Stimulated activated CD4-positive, alpha-beta T cell treated with anti-CD3 and anti-CD28 coated beads, Interleukin-1b, Interleukin-23, amount 100 ng/mL, for 48 hours (primary cell): ENCODE measurements around the gene TAF4B.
"Not testable (repeated sequence)": the region's sequence is repeated elsewhere in the genome, so short reads cannot be mapped to it uniquely, and the experiment has no call there.

Experiments used
- DNase-seq: peaks from one replicate; pipeline ENCODE4 v3.0.0-alpha.2; 2020

Gene TAF4B

DNA sequence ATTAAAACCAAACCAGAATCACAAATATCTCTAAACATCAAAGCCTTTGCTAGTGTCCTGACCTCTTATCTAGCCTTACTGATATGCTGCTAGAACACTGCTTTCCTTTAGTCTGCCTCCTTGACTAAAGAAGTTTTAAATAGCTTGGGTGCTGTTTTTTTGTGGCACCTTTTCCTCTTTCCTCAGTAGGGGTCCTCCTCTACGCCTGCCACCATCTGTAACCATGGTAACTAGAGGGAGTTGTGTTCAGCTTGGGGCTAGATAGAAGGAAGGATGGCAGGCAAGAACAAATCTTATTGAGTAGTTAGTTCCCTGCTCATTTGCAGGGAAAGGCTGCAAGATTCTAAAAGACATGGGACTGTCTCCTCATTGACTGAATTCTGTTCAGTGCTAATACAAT lies 86.0 kb downstream of the TAF4B start:
- no peak for DNase-seq

DNA sequence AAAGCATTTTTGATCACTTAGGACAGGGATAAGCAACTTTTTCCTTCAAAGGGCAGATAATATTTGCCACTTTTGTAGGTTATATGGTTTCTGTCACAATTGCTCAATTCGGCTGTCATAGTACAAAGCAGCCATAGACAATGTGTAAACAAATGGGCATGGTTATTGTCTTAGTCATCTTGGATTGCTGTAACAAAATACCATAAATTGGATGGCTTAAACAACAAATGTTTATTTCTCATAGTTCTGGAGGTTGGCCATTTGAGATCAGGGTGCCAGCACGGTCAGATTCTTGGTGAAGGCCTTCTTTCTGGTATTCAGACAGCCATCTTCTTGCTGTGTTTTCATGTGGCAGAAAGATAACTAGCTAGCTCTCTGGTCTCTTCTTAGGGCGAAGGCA lies 91.2 kb downstream of the TAF4B start:
- no peak for DNase-seq

DNA sequence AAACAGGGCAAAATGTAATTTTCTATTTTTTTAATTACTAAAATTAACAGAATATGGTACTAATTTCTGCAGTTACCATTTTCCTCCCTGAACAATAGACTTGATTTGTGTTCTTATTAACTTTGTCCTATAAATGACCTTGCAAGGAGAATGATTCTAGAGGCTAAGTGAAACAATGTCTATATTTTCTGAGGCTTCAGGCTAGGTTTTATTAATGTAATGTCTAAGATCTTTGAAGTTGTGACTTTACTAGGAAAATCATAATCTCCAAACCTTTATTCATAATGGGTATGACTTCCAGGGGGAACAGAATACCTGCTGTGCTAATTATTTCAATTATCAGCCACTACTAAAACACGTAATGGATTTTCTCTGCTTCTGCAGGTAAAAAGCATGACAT lies 94.4 kb downstream of the TAF4B start:
- DNase-seq: no peak

DNA sequence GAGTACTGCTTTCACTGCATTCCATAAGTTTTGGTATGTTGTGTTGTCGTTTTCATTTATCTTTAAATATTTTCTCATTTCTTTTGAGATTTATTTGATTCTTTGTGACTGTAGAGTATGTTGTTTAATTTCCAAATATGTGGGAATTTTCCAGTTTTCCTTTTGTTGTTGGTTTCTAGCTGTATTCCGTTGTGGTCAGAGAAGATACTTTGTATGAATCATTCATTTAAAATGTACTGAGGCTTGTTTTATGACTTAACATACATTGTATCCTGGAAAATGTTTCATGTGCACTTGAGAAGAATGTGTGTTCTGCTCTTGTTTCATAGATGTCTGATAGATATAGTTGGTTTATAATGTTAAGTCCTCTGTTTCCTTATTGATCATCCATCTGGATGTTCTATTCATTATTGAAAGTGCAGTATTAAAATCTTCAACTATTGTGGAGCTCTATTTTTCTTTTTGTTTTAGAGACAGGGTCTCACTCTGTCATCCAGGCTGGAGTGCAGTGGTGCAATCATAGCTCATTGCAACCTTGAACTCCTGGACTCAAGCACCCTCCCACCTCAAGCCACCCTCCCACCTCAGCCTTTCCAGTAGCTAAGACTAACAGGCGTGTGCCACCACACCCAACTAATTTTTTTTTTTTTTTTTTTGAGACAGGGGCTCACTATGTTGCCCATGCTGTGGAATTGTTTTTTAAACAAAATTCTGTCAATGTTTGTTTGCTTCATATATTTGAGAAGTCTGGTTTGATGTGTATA lies 96.8 kb downstream of the TAF4B start:
- no peak for DNase-seq

DNA sequence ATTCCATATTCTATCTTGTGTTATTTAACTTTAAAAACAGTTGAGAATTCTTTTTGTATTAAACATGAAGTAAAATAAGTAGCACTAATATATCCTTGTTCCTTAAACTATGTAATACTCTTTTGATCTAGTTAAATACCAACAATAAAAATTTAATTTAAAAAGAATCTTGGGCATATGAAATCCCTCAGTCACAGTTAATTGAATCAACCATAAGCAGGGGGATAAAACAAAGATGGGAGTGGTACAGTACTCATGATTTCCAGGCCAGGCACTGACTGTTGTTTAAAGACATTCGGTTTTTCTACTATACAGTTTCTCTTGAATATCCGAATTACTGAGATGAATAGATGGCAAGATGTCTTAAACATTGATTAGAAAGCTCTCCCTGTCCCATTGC lies 99.5 kb downstream of the TAF4B start:
- no peak for DNase-seq

DNA sequence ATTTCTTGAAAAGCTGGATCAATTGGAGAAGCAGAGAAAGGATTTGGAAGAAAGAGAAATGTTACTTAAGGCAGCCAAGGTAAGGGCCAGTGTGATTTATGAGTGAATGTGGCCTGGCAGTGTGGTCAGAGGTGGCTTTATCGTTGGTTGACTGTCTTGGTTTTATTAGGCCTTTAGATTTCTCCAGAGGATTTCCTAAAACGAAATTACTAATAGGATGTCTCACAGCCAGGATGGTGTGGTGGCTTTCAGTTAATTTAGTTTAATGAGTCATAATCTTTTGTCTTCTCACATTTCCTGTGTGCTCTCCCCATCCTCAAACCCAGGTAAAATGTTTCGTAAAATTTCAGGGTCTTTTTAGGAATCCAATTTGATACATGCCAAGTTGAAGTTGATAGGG lies 100.8 kb downstream of the TAF4B start:
- no peak for DNase-seq

DNA sequence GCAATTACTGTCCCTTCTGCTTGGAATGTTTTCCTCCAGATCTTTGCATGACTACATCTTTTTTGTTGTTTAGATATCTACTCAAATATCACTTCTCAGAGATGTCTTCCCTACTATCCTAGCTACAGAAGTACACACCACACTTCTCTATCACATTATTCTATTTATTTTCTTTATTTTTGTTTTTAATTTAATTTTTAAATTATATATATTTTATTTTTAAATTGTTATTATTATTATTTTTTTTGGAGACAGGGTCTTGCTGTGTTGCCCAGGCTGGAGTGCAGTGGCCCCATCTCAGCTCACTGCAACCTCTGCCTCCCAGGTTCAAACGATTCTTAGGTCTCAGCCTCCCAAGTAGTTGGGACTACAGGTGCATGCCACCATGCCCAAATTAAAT lies 106.7 kb downstream of the TAF4B start:
- DNase-seq: no peak

DNA sequence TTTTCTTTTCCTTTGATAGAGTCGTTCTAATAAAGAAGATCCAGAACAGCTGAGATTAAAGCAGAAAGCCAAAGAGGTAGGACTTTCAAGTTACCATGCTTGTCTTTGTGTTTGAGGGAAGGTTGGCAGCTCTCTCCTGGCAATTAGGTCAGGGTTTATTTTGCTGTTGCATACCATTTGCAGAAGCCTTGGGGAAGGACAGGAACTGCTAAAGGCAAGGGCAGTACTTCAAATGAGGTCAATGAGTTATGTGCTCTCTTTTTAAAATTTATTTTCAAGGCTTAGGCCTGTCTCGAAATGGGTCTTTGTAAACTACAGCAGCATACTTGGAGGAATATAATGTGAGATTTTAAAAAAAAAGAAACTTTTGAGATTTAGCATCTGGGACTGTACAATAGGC lies 108.9 kb downstream of the TAF4B start:
- no peak for DNase-seq

DNA sequence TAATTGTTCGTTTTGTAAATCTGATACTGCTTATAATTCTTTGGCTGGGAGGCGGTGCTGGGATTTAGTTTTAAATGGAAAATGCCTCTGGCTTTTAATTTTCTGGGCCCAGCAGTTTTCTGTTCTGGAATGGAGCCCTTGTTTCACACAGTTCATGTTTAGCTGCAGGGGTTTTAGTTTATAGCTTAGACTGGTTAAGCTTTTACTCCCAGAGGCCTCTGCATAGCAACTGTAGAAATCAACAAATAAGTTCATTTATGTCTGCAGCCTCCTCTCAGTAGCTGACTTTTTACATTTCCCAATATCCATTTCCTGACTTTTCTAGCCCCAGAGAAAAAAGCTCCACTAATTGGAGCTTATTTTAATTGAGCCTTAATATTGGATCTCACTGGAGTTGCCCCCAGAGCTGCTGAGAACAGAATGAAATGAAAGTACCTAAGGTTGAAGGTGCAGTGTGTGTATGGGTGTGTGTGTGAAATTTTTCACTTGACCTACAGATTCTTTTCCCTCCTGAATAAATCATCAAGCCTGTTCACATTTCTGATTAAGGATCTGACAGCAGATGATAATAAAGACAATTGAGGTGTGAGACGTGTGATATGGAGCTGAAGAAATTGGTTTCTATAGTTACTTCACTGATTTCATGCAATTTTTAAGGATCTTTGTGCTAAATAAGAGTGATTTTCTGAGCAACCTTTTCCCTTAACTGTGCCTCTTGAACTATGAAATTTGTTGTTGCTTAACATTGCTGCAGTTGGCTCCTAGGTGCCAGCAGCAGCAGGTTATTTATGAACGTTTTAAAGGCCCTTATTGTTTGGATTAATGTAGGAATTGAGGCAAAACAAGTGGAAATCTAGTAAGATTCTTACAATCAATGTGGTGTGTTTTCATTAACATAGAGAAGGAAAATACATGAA lies 109.6 kb downstream of the TAF4B start:
- DNase-seq: no peak

DNA sequence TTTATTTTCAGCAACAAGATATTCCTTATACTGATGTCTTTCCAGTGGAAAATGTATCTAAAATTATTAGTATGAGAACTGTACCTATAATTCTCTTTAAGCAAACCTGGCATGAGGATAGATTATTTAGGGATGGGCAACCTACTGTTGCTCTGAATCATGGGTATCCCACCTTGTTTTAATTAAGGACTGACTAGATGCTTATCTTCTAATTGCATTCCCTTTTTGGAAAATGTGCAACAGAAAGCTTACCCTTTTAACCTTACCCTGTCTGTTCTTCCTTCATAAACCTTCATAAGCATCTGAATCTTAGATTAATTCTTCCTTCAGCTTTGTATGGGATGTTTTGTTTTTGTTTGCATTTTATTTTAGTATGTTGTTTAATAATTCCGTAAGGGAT lies 110.3 kb downstream of the TAF4B start:
- DNase-seq: no peak

DNA sequence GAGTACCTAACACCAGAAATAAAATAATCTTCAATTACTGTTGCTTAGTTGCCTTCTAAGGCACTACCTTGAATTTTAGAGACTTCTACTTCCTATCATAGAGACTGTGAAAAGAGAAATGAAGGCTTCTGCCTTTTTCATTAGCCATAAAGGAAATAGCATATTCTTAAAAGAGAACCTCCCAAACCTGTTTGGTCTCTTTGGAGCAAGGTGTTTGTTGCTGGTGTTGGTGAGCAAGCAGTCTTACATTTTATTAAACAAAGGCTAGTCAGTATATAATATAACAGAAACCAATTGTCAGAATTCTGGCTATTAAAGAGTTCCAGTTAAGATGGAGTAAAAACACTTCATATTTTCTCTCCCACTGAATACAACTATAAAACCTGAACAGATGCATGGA lies 116.4 kb downstream of the TAF4B start:
- DNase-seq: no peak

DNA sequence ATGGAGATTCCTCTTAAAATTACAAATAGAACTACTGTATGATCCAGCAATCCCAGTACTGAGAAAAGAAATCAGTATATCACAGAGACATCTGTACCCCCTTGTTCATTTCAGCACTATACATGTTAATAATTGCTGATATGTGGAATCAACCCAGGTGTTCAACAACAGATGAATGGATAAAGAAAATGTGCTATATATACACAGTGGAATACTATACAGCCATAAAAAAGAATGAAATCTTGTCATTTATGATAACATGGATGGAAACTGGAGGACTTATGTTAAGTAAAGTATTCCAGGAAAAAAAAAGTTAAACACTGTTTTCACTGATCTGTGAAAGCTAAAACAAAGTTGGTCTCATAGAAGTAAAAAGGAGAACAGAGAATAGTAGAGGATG lies 124.7 kb downstream of the TAF4B start:
- DNase-seq: no peak

DNA sequence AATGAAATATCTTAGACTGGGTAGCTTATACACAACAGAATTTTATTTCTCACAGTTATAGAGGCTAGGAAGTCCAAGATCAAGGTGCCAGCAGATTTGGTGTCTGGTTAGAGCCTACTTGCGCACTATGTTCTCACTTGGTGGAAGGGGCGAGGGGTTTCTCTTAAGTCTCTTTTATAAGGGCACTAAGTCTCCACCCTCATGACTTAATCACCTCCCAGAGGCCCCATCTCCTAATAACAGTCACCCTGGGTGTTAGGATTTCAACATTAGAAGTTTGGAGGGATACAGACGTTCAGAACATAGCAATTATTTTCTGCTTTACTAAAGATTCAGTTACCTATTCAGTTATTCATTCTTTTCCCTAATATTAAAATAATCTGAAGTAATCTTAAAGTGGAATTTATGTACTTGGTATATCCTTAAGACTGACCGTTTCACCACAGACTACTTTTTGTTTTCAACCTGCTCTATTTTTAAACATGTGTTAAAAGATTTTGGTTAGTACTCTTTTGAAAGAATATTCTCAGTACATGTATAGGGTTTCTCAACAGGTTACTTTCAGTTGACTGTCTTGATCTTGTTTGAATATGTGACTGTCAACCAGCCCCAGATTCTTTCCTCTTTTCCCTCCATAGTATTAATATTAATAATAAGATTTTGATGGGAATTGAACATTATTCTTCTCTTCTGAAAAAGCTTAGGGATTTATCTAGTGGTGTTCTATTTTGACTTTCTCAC lies 130.0 kb downstream of the TAF4B start:
- no peak for DNase-seq

DNA sequence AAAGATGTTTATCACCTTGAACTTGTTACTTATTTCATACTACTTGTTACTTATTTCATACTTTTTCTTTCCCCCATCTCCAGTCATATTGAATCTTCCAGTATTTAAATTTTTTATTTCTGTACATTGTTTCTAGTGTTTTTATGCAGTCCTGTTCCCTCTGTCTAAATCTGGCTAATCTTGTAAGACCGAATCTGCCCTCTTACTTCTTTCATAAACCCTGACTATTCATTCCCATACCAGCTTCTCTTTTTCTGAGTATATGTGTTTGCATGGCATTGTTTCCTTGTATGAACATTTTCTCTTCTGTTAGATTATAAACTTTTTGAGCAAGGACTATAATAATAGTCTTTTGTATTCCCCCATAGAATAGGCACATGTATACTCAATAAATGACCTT lies 131.7 kb downstream of the TAF4B start:
- no peak for DNase-seq

DNA sequence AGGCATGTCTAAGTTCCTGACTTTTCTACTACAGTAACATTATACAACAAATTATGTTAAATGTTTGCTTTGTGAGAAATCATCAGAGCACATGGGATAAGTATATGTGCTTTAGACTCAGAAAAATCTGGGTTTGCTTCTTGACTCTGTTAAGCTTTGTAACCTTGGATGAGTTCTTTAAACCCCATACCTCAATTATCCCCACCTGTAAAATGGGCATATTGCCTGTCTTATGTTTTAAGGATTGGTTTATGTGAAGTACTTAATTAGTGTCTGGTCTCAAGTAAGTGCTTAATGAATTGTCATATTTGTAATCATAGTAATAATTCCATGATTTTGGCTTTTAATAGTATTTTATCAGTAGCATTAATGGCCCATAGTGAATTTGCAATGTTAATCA lies 135.8 kb downstream of the TAF4B start:
- no peak for DNase-seq

DNA sequence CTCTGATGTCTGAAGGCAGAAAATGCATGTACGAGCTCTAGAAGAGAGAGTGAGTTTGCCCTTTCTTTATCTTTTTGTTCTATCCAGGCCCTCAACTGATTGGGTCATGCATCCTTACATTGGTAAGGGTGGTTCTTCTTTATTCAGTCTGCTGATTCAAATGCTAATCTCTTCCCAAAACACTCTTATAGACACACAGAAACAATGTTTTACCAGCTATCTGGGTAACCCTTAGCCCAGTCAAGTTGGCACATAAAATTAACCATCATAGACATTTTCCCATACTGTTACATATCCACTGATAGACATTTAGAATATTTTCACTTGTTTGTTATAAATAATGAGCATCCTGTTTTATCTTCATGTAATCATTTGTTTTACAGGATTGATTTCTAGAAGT lies 141.2 kb downstream of the TAF4B start:
- DNase-seq: no peak

DNA sequence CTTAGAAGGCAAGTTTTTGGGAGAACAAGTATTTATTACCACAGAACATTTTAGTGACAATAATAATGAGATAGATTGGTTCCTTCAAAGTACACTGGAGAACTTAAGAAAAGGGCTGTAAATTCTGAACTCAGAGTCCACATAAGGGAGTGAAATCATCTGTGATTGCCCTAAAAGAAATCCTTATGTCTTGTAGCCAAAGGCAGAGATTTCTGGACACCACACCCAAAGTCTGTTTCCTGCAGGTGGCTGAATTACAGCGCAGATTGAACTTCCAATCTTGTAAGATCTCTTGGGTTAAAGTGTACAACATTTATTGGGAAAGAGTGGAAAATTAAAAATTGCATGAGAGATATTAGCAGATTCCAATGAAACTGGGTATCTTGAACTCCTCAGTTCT lies 143.8 kb downstream of the TAF4B start:
- no peak for DNase-seq

DNA sequence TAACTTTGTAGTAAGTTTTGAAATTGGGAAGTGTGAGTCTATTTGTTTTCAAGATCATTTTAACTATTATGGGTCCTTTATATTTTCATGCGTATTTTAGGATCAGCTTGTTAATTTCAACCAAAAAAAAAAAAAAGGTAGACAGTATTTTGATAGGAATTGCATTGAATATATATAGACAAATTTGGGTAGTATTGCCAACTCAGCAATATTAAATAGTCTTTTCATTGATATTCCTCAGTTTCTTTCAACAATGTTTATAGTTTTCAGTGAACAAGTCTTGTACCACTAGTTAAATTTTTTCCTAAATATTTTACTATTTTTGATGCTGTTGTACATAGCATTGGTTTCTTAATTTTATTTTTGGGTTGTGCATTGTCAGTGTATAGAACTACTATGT lies 149.9 kb downstream of the TAF4B start:
- no peak for DNase-seq

DNA sequence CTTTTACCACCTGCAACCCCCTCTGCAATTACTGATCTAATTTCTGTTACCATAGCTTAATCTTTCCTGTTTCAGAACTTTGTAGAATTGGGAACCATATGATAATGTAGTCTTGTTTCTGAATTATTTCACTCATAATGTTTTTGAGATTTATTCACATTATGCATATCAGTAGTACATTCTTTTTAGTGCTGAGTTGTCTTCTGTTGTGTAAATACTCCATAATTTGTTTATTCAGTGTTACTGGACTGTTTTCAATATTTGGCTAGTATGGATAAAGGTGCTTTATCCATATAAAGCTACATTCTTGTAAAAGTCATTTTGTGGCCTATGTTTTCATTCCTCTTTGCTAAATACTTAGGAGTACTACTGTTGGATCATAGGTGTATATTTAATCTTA lies 152.5 kb downstream of the TAF4B start:
- DNase-seq: no peak

DNA sequence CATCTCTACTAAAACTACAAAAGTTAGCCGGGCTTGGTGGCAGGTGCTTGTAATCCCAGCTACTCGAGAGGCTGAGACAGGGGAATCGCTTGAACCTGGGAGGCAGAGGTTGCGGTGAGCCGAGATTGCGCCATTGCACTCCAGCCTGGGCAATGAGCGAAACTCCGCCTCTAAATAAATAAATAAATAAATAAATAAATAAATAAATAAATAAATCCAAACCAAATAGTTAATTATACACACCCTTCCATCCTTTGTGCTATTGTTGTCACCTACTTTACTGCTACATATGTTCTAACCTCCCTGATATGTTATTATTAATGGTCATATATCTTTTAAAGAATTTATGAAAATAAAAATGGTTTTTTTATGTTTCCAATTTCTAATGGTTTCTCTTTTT lies 155.3 kb downstream of the TAF4B start:
- DNase-seq: not testable (repeated sequence)

DNA sequence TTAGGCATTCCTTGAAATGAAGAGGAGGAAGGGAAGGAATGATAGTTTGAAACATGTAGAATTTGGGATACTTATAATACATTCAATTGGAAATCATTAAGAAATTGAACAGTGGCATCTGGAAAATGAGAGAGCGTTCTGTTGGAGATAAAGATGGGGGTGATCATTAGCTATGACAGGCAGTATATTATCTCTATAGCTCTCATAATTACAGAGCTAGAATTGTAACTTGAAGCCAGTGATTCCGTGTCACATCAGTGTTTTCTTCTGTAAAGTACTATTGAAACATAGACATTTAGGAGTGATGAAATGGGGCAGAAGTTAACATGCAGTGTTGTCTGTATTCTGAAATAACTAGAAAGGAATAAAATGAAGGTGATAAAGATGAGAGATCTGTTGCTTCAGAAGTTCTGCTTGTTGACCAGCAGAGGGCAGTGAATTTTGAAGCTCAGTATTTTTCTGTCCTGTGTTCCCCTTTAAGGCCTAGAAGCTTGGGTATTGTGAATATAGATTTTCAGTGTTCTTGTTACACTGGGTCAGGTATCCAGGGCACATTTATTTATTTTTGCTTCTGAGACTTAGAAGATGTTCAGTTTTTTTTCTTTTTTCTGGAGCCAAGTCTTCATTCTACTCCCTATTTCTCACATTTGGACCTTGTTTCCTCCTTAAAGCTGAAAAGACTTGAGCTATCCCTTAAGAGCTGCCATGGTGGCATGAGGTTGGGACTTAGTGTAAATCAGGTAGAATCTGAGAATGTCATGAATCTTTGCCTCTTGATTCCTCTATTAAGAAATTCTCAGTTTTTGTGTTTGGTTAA lies 157.4 kb downstream of the TAF4B start:
- no peak for DNase-seq

DNA sequence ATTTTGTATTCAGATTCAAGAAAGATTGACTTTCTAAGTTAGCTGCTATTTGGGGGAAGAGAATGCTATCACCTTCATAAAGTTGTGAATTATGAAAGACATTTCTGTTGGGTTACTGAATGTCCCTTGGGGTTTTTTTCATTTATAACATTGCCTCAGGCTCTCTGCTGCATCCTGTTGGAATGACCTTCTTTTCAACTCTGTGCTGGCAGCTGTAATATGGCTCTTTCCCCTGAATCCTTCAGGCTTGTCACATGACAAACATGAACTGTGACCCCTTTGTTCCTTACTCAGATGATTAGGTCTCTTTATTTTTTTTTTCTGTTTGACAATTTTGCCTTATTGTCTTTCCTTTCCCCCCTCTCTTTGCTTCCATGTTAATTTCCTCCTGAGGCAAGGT lies 159.8 kb downstream of the TAF4B start:
- DNase-seq: no peak

DNA sequence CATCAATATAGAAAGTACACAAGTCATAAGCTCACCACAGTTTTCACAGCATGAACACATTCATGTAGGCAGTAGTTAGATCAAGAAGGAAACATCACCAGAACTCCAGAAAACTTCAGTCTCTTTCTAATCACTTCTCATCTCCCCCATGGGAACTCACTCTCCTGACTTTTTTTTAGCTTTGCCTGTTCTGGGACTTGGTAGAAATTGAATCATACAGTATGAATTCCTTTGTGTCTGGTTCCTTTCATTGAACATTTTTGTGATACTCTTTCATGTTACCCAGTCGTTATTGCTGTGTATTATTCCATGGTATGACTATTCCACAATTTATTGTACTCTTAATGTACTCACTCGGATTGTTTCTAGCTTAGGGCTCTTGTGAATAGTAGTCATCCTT lies 160.2 kb downstream of the TAF4B start:
- no peak for DNase-seq
